ENCODE results near the gene CISD1. TPM values are rescaled to one million over a fixed set of nuclear protein-coding genes. Genes with fewer than 3 reads are reported as not detected.
A peak's percentile ranks its signal among the peaks of the same experiment; 100 is the strongest.

CISD1 gene
- total RNA-seq, 2 experiments from 2014 or later, result 49.7 to 58.2 TPM

- intact Hi-C loops (cut with micrococcal nuclease), result loop anchor here (10.0 kb wide), 1 partner anchor 118 kb away; the partner anchor contains the start of gene TFAM
- POLR2A ChIA-PET, result interaction anchor here (0.6 to 1.3 kb wide), 3 partner anchors 119 to 1638 kb away, joined by 3 read pairs; no protein-coding TSS in a partner anchor
These were observed 1.9 kb upstream of the CISD1 start for GRCh38 chr10:58266826-58267712.

GRCh38 chr10:58267713-58268453 is 1.1 kb upstream of the CISD1 start, which contains the start of gene IPMK:
IPMK (minus strand) TSS chr10:58267894; CDS start chr10:58267611, 283 bp downstream.
- no peaks in the 10 kb centered on the region for H3K27me3 Mint-ChIP-seq
- no peak for TF ChIP-seq CTCF (IDR thresholded peaks at IDR 0.05)
- H3K4me1 Mint-ChIP-seq (ENCODE audit: low read depth), result peaks cover 32% of the 10 kb centered on the region
- no peaks in the 10 kb centered on the region for H3K9me3 Mint-ChIP-seq
- H3K27ac Mint-ChIP-seq, result peak within 1 kb of the TSS; percentile 96
- H3K36me3 Mint-ChIP-seq (ENCODE audit: low read depth), result peaks cover 15% of the 10 kb centered on the region
- POLR2A ChIA-PET, result interaction anchor here (0.9 to 1.8 kb wide), 2 partner anchors 31 to 119 kb away, joined by 4 to 7 read pairs; no protein-coding TSS in a partner anchor
- CTCF ChIA-PET, result interaction anchor here (1.0 to 3.7 kb wide), 4 partner anchors 9 to 123 kb away, joined by 3 to 12 read pairs (median 4); no protein-coding TSS in a partner anchor
- H3K4me3 Mint-ChIP-seq, result peak within 1 kb of the TSS; percentile 99
- ATAC-seq (peak; percentile 70), DNase-seq (peak; percentile 95)
- intact Hi-C loops (cut with micrococcal nuclease), result loop anchor here (10.0 kb wide), 1 partner anchor 117 kb away; the partner anchor contains the start of gene TFAM

More at GRCh38 chr10:58266826-58267712, 1.9 kb upstream of the CISD1 start:
- Mint-ChIP-seq H3K27ac (peak overlapping the region; percentile 96), H3K36me3 (ENCODE audit: low read depth) (peaks cover 15% of the 10 kb centered on the region), H3K4me3 (peak overlapping the region; percentile 99), H3K9me3 (no peaks in the 10 kb centered on the region), H3K4me1 (ENCODE audit: low read depth) (peaks cover 38% of the 10 kb centered on the region), H3K27me3 (no peaks in the 10 kb centered on the region)
- TF ChIP-seq CTCF (IDR thresholded peaks at IDR 0.05), result no peak
- CTCF ChIA-PET, result interaction anchor here (1.2 kb wide), 1 partner anchor 13 kb away, joined by 3 read pairs; no protein-coding TSS in a partner anchor
- DNase-seq, result peak; percentile 58
- ATAC-seq, result peak; percentile 4

- ChIA-PET CTCF (interaction anchor here (1.0 to 3.7 kb wide), 7 partner anchors 9 to 123 kb away, joined by 3 to 12 read pairs (median 5); partner anchors contain the start of gene TFAM), POLR2A (interaction anchor here (0.9 to 1.8 kb wide), 5 partner anchors 9 to 128 kb away, joined by 4 to 7 read pairs (median 6); no protein-coding TSS in a partner anchor)
- H3K4me3 Mint-ChIP-seq, result peak overlapping the region; percentile 99
- H3K27ac Mint-ChIP-seq, result peak overlapping the region; percentile 91
- H3K9me3 Mint-ChIP-seq, result no peaks in the 10 kb centered on the region
- ATAC-seq, result peak; percentile 1
- intact Hi-C loops (cut with micrococcal nuclease), result loop anchor here (10.0 kb wide), 1 partner anchor 116 kb away; the partner anchor contains the start of gene TFAM
- H3K36me3 Mint-ChIP-seq (ENCODE audit: low read depth), result peaks cover 13% of the 10 kb centered on the region
- DNase-seq, result no peak
- no peaks in the 10 kb centered on the region for H3K27me3 Mint-ChIP-seq
- H3K4me1 Mint-ChIP-seq (ENCODE audit: low read depth), result peaks cover 29% of the 10 kb centered on the region
- no peak for TF ChIP-seq CTCF (IDR thresholded peaks at IDR 0.05)
These were observed 462 bp upstream of the CISD1 start for GRCh38 chr10:58268454-58268945.

GRCh38 chr10:58269782-58270290 is 874 bp downstream of the CISD1 start:
- intact Hi-C loops (cut with micrococcal nuclease), result loop anchor here (10.0 kb wide), 1 partner anchor 115 kb away; the partner anchor contains the start of gene TFAM
- POLR2A ChIA-PET, result interaction anchor here (1.3 to 1.8 kb wide), 2 partner anchors 21 to 117 kb away, joined by 6 to 7 read pairs; no protein-coding TSS in a partner anchor

More at GRCh38 chr10:58269782-58270290, 874 bp downstream of the CISD1 start:
- Mint-ChIP-seq H3K9me3 (no peaks in the 10 kb centered on the region), H3K36me3 (ENCODE audit: low read depth) (peaks cover 13% of the 10 kb centered on the region), H3K4me1 (ENCODE audit: low read depth) (peaks cover 19% of the 10 kb centered on the region), H3K27ac (peak overlapping the region; percentile 91), H3K4me3 (peak overlapping the region; percentile 99), H3K27me3 (no peaks in the 10 kb centered on the region)
- no peak for TF ChIP-seq CTCF (IDR thresholded peaks at IDR 0.05)
- no peak for ATAC-seq
- CTCF ChIA-PET, result interaction anchor here (0.7 to 3.7 kb wide), 5 partner anchors 9 to 116 kb away, joined by 3 to 12 read pairs (median 5); partner anchors contain the start of gene TFAM
- no peak for DNase-seq

All from activated CD8-positive, alpha-beta T cell treated with anti-CD3 and anti-CD28 coated beads for 36 hours (primary cell).